Measurements from ENCODE around the gene RAD23B. TPM values are rescaled to one million over a fixed set of nuclear protein-coding genes. Genes with fewer than 3 reads are reported as not detected.

RAD23B gene
- polyA plus RNA-seq, 10 donors, result 111 to 163 (median 125) TPM

DNA sequence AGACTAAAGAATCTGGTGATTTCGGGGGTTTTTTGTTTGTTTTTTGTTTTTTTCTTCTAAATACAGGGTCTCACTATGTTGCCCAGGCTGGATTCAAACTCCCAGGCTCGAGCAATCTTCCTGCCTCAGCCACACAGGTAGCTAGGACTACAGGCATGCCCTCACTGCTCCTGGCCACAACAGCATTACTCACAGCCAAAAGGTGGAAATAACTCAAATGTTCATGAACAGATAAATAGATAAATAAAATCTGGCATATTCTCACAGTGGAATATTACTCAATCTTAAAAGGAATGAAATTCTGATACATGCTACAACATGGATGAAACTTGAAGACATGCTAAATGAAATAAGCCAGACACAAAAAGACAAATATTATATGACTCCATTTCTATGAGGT, 19.8 kb upstream of the RAD23B start:
- no peak for DNase-seq

DNA sequence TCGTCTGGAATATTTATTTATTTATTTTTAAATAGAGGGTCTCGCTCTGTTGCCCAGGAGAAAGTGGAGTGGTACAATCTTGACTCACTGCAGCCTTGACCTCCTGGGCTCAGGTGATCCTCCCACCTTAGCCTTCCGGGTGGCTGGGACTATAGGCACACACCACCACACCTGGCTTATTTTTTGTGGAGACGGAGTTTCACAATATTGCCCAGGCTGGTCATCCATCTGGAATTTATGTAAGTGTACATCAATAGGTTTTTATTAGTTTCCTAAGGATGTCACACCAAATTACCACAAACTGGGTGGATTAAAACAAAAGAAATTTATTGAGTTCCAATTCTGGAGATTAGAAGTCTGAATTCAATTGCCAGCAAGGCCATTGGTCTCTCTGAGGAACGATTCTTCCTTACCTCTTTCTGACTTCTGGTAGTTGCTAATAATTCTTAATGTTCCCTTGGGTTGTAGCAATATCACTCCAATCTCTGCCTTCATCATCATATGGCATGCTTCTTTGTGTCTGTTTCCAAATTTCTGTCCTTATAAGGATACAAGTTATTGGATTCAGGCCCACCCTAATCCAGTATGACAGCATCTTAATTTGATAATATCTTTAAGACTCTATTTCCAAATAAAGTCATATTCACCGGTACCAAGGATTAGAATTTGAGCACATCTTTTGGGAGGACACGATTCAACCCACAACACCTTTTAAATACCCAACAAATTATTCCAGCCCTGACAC, 16.3 kb upstream of the RAD23B start:
- DNase-seq, result no peak

- no peak for DNase-seq
Measured at GRCh38 chr9:107268560-107268959, 14.5 kb upstream of the RAD23B start.

DNA sequence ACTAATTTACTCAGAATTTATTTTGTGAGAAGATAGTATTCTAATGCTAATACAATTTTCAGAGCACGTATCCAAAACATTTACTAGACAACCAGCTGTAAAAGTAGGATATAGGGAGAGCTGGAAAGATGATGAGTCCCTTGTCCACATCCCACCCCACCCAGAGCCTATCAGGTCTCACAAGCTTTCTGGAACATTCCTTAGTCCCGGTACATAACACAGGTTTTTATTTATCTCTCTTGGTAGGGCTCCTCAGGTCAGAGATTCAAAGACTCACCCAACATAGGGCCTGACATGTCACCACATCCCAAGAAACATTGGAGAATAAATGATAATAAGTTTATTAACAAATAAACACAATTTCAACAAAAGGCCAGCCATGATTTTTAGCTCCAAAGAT, 13.8 kb upstream of the RAD23B start:
- no peak for DNase-seq

DNA sequence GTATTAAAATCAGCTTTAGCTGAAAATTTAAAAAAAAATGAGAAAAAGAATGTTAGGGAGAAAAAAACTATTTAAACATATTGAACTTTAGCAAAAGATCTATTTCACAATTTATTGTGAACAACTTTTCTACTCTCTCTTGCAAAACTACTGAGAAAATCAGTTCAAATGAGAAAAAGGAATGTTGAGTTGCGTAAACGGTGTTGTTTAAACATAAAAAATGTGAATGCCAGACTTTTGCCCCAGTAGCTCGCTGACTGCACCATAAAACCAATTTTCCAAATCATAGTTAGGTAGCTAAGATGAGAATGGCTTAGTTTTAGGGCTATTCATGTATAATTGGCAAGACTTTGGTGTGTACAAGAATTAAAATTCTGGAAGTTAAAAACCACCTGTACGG, 13.4 kb upstream of the RAD23B start:
- no peak for DNase-seq

- no peak for DNase-seq
Measured at GRCh38 chr9:107270082-107270481, 13.0 kb upstream of the RAD23B start.

GRCh38 chr9:107270580-107270979, 12.5 kb upstream of the RAD23B start:
- DNase-seq, result no peak

DNA sequence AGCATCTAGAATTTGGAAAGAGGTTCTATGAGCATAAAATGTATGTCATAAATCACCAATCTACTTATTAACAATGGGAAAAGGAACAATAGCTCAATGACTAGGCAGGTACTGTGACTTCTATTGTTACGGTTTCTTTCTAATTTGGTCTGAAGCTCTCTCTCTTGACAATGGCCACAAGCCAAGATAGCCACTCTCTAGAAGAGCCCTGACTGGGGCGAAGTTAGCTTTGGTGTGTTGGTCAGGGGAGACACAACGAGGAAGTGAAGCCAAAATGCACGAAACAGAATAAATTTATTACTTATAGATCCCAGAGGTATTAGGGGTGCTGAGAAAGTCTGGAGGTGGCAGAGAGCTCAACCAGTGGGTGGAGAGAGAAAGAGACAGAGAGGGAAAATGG, 9.4 kb upstream of the RAD23B start:
- no peak for DNase-seq

- DNase-seq, result no peak
Measured at GRCh38 chr9:107274096-107274495, 9.0 kb upstream of the RAD23B start.

DNA sequence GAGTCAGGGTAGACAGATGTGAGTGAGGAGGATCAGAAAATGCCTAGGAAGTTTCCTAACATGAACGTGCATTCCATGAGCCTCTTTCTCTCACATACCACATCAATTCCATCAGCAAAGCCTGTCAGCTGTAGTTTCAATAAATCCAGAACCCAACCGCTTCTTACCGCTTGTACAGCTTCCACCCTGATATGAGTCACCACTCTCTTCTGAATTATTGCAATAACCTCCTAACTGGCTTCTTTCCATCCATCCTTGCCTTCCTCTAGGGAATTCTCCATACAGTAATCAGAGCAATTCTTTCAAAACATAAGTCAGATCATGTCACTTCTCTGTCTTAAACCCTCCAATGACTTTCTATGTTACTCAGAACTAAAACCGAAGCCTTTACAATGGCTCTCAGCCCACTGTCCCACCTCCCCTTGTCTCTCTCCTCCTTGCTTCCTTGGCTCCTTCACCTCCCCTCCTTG, 8.1 kb upstream of the RAD23B start:
- DNase-seq, result peak; percentile 61 to 99 (median 83)

DNA sequence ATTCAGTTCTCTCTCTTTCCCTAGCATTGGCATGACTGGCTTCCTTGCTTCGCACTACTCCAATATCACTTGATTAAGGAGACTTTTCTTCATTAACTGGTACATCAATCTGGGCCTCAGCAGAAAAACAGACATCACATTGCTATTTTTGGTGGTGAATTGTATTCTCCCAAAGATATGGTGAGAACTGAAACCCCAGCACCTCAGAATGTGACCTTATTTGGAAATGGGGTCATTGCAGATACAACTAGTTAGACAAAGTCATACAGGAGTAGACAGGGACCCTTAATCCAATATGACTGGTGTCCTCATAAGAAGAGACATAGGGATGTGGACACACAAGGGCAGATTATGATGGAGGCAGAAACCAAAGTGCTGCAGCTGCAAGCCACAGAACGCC, 7.5 kb upstream of the RAD23B start:
- DNase-seq, result no peak

GRCh38 chr9:107276966-107277710, 5.9 kb upstream of the RAD23B start:
- peak in 2 of 3 donors; percentile 63 to 67 for DNase-seq

- no peak for DNase-seq
Measured at GRCh38 chr9:107277801-107278200, 5.3 kb upstream of the RAD23B start.

GRCh38 chr9:107279086-107279485, 4.0 kb upstream of the RAD23B start:
- DNase-seq, result no peak

- DNase-seq, result no peak
Measured at GRCh38 chr9:107280543-107280942, 2.5 kb upstream of the RAD23B start.

DNA sequence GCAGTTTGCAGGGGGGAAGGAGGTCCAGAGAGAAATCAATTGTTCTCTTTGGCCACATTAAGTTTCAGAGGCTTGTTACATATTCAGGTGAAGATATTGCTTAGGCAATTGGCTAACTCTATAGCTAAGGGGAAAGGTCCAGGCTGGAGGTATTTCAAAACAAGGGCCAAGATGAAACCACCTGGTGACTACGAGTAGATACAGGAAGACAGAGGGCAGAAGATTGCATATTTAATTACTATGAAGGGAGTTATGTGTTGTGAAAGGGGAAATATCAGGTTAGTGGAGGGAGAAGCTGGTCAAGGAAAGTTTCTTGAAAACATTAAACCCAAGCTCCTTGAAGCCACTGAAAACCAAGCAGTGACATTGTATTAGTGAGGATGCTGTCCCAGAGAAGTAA, 1.9 kb upstream of the RAD23B start:
- DNase-seq, result no peak

- no peak for DNase-seq
Measured at GRCh38 chr9:107281922-107282667, 984 bp upstream of the RAD23B start.

DNA sequence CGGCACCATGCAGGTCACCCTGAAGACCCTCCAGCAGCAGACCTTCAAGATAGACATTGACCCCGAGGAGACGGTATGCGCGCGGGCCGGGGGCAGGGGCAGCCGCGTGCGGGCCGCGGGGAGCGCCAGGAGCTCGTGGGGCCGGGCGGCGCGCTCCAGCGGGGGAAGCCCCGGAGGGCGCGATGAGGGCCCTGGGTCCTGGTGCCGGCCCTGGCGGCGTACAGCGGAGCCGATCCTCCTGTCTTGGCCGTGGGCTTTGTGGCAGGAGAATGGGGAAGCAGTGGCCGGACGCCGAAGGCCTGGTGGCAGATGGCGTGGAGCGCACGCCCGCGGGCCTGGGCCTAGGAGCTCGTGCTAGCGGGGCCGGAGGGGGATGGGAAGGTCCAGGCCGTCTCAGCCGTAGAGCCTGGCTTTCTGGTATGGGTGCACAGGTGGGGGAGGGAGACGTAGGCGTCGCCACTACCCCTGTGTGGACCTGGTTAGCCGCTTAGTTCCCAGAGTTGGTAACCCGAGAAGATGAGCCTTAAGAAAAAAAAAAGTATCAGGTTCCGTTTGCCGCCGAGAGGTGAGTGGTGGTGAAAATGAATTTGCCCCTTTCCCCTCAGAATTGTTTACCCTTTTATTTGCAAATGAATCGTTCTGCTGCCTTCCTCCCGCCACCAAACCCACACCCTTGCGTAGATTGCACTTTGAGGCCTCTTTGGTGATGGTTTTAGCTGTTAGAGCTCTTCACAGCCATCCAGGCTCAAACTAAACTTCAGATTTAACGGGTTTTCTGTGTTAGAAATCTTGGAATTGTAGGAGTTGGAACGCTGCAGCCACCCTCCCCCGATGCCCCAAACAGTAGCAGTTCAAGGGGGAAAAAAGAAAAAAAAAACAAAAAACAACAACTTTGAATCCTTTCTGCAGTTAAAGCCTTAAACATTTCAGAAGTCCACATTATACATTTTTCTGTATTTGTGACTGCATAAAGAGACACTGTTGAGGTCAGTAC, 841 bp downstream of the RAD23B start:
- DNase-seq, result peak; percentile 69 to 91 (median 74)

DNA sequence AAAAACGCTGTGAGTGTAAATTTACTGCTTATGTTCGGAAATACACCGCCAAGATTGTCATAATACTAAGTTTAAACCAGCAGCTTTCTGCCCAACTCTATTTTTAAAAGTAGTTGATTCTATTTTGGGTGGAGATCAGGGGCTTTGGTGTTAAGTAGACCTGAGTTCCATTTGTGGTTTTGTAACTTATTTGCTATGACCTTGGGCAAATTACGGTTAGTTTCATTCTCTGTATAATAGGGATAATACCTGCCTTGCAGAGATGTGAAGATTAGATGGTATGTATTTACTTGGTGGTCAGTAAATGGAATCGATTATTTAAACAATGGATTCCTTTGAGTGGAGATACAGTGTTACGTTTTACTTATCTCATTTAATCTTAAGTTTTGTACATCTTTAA, 1.6 kb downstream of the RAD23B start:
- DNase-seq, result no peak

- DNase-seq, result peak in 1 of 3 donors; percentile 44
Measured at GRCh38 chr9:107285286-107285685, 2.2 kb downstream of the RAD23B start.

DNA sequence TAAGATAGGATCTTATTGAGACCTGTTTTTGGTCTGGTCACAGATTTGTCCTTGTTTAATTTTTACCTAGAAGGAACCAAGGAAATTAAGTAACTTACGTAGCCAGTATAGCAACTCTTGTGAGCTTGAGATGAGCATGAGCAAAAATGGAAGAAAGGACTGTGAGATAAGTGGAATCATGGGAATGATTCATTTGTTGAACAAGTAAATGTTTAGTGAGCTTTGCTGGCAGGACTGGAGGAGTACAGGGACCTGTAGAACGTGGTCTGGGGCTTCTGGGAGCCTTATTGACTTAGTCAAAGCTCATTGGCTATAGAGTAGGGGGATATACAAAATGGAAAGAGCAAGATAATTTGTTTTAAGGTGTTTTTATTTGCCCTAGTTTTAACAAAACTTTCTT, 3.0 kb downstream of the RAD23B start:
- DNase-seq, result no peak
